NCI-H146 (cell line): ENCODE results near the gene KSR2.

ENCODE experiments used
- DNase-seq: peaks from one replicate; lab custom pipeline; 2025; lab: John Stamatoyannopoulos, UW

Gene KSR2

DNA sequence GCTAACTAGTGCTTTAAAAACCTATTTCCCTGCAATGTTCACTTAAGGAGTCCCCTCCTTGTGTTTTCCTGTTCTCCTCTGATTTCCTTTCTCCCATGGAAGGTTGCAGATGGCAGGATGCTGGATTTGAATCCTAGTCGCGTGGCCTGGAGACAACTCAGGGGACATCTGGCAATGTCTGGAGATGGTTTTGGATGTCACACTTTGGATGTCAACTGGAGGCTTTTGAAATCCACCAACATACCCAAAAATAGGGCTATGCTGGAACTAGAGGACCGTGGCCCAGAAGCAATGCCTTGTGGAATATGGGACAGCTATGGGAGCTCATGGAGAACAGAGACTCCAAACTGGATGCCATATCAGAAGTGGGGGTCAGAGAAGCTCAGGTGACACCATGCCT is 511.6 kb downstream of the KSR2 start:
- no peak for DNase-seq

DNA sequence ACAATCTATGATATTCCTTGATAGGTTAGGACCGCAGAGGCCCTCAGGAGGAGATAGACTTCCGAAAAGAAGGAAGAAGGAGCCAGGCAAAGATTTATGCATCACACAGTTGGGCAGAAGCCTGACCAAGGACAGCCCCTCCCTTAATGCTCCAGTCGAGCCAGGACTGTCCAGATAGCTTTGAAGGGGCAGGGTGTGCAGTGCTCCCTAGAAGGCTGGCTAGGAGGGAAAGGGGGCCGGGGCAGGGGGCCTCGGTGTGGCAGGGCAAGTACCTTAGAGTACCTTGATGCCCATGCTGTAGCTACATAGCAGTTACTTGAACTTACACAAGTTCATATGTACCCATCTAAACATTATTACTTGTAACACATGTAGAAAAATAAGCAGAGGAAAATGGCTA is 512.7 kb downstream of the KSR2 start:
- DNase-seq = no peak

DNA sequence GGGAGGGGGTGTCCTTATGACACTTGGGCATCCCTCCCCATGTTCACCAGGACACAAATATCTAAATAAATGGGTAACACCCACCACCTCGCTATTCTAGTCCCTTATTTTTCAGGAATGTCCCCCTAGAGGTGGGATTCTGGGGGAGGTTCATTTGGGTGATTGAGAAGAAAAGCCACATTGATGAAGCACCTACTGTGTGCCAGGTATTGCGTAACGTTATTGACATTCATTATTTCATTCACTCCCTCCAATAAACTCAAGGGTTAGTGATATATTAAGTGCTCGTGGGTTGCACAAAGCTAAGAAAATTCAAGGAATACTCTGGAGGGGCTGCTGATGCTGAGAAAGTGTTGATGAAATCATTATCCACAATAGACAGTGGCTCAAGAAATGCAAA is 514.8 kb downstream of the KSR2 start:
- no peak for DNase-seq

DNA sequence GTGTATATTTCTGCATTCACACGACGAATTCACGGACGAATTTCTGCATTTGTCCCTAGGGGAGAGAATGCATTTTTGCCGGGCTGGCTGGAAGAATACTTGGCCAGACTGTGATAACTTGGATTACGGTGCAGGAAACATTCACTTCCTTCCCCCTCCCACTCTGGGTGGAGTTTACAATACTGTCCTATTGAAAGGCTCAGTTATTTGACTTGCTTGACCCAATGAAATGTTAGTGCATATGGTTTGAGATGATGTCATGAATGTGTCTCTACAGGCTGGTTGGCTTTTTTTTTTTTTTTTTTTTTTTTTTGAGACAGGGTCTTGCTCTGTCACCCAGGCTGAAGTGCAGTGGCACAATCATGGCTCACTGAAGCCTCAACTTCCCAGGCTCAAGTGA is 516.7 kb downstream of the KSR2 start:
- DNase-seq = no peak

DNA sequence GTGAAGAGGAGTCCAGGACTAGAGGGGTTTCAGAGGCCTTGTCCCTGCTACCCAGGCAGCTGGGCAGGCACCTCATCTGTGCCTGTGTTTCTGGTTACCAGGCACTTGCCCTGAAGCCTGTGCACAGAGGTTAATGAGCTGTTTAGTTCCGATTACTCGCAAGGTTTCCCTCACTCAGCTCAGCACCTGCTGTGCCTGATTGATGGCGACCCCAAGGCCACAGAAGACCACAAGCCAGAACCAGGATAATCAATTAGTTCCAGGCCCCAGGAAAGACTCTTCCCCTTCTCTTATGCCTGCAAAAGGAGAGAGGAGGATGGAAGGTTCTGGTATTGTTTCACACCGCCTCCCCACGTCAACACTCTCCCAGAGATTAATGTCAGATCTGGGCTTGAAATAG is 518.6 kb downstream of the KSR2 start:
- DNase-seq = no peak

DNA sequence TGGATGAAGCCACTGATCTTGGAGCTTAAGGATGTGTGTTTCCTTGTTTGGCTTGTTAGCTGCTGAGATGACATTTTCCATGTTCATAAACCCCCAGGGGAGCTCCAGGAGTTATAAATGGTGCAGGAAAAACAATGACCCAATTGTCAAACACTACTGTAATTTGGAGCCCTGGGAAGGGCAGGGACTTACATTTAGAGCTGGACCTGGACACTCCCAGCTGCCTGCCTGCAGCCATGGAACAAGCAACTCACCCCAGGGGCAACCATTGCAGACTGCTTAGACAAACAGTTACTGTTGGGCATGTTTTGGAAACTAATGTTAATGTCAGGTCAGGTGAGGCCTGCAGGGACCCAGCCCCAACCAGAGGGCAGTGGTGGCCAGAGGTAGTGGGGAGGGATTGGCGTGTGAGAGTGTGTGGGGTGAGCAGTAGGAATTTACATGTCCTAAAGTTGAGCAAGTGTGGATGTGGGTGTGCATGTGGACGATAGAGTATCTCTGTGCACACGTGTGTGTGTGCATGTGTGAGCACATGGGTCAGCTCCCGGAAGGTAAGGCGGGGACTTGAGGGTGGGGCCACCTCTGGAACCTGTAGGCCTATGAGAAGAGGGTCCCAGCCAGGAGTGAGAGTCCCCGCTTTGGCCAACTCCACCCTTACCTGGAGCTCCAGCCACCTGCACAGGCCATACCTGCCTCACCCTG is 521.0 kb downstream of the KSR2 start:
- DNase-seq = peak; percentile 66

DNA sequence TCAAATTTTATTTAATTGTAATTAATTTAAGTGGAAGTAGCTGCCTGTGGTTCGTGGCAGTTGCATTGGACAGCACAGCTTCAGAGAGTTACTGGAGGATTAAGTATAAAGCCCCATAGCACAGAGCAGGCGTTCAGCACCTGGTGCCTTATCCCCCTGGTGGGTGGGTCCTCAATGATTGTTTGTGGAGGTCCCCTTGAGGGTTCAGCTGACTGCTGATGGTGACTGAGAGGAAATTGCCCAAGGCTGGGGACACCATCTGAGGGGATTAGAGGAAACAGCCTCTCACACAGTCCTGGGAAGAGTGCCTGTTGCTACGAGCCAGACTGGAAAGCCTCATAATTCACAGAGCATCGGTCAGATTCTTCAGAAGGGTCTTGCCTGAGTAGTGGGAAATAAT is 524.0 kb downstream of the KSR2 start:
- DNase-seq = no peak

DNA sequence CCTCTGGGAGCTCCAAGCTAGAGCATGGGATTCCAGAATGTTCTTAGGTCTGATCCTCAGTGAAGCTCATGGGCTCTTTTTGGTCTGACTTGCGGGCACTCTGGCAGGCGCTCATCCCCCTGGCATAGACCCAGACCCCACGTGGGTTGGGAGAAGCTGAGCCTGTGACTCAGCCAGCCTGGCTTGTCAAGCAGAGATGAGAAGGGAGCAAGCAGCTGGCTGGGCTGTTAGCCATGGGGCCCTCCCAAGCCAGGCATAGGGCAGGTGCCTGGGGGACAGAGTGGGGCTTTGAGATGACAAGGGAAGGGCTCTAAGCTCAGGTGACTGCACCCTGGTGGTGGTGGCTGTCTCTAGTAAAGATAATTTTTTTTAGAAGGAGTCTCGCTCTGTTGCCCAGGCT is 527.0 kb downstream of the KSR2 start:
- no peak for DNase-seq

DNA sequence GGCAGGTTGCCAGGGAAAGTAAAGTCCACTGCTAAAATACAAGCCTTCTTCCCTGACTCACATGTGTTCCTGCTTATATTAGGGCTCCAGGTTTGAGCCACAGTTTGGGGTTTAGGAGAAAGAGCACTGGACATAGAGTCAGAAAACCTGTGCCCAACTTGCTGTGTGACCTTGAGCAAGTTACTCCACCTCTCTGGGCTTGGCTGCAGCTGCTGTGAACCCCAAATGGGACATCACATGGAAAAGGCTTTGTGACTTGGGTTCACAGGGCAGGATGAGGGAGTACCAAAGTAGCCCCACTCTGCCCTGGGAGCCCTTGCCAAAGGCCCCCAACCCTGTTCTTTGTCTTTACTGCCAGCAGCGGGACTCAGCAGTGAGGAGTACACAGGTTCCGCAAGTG is 528.4 kb downstream of the KSR2 start:
- DNase-seq = no peak

DNA sequence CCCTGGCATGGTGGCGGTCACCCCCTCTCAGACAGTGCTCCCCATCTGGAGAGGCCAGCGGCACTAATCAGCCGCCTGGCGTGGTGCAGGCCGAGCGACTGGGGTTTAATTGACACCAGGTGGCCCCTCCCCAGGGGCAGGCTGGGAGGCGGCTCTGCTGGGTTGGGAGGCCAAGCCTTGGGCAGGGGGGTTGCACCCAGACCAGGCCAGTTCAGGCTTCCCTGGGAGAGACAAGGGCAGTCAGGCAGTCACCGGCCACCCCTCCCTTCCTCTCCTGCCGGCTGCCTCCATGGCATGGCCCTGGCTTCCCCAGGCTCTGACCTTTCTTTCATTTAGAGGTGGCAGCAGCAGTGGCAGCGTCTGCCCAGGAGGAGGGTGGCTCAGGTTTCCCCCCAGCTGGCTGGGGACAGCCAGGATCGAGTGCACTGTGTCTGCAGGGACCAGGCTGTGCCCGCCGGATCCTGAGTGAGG is 529.2 kb downstream of the KSR2 start:
- peak; percentile 9 for DNase-seq

DNA sequence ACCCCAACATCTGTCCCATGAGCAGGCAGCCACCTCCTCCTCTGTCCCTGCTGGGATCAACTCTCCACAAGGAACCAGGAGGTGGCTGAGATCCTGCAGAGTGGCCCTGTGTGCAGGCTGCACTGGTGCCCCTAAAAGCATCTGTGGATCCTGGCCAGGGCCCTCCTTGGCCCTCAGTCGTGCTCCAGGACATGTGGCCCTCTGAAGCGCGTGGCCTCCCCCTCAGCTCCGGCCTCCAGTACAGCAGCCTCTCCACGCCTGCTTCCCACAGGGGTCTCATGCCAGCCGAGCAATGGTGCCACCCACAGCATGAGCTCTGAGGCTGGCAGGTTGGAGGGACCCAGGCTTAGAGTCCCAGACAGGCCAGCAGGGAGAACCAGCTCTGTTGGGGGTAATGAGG is 530.0 kb downstream of the KSR2 start:
- DNase-seq = no peak

DNA sequence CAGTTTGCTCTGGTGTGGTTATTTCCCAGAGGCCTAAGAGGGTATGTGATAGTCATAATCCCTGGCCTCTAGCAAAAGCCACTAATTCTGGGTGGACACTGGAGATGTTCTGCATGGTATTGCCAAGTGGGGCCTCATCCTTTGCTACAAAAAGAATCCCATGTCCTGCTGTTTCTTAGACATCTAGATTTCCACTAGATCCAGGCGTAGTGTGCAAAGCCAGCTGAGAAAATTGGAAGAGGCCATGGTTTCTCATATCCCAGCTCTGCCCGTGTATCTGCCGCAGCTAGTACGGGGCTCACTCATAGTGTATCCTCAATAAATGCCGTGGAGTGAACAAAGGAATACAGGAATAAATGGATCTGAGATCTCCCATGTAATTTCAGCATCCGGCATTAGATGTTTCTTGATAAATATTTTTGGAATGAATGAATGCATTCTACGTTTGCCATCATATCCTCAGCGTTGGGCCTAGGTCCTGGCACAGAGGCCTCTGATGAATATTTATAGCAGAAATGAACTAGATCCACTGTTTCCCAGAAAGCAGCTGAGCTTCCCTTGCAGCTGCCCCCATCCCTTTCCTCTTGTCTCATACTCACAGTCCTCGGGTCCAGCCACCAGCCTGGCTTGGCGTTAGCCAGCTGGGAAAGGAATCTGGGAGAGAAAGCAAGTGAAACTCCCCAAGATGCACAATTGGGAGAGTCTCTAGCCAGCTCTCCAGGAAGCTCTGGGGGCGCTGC is 531.1 kb downstream of the KSR2 start:
- DNase-seq = no peak

DNA sequence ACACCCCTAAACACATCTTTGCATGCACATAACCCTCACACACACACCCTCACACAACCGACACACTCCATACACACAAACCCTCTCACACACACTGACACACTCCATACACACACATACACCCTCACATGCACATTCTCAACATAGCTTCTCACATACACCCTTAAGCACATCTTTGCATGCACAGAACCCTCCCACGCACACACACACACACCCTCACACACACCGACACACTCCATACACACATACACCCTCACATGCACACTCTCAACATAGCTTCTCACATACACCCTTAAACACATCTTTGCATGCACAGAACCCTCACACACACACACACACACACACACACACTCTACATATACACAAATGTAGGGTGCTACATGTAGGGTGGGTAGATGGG is 534.9 kb downstream of the KSR2 start:
- no peak for DNase-seq

DNA sequence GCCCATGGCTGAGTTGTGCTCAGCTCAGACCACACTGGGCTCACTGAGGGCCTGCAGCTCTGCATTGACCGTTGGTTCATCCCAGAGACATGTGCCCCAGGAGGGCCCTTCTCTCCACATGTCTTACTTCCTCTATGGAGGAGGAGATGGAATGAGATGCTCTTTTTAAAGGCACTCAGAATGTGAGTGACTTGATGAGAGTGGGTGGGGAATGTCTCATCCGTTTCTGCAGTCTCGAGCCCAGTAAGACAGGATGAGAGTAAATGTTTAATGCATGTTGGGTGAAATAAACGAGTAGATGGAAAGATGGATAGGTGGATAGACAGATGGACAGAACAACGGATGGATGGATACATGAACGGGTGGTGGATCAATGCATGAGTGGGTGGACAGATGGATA is 538.5 kb downstream of the KSR2 start:
- no peak for DNase-seq

DNA sequence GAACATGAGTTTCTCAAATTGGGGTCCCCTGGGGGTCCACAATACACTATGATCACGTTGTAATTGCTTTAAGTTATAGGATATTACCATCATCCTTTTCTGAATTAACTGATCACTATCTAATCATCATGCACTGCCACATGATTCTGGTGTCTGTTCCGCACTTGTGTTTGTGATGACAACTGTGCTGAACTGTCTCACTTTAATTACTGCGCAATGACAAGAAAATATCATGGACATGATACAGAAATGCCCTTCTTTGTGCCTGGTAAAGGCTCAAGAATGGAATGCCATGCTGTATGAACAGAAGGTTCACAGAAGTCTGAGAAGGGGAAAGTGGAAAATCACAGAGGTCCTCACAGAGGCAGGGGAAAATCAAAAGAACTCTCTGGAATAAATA is 541.6 kb downstream of the KSR2 start:
- DNase-seq = no peak

DNA sequence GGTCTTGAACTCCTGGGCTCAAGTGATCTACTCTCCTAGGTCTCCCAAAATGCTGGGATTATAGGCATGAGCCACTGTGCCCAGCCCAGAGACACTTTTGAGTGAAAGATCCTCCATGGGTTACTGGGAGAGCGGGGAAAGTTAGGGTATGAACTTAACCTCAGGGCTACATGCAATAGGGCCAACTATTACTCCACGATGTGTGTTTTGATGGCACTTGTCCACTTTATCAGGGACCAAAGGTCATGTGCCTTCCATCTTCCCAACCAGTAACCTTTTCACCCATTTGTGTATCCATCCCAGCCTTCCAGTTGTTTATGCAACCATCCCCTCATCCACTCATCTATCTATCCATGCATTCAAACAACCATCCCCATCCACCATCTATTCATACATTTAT is 546.8 kb downstream of the KSR2 start:
- no peak for DNase-seq

DNA sequence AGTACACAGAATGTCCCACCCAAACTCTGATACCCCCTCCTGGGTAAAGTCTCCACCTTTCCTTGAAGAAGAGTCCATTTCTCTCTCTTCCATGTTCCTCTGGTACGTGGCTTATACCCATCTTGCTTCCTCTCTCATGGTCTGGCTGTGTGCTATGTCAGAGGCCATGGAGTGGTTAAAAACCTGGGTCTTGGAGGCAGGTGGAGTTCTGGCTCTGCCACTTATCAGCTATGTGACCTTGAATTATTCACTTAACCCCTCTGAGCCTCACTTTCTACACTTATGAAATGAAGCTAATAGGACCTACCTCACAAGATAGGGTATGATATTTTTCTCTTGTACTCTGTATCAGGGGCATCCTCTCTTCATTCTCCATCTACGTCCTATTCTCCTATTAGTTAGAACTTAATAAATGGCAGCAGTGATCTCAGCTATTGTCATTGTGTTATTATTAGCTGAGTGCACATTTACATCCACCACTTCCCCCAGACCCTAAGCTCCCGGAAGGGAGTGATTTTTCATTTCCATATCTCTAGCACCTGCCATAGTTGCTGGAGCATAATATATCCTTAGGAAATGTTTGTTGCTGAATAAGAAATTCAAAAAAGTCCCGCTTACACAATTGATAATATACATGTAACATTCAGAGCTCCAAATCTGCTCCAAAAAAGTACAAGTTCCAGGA is 547.6 kb downstream of the KSR2 start:
- no peak for DNase-seq

DNA sequence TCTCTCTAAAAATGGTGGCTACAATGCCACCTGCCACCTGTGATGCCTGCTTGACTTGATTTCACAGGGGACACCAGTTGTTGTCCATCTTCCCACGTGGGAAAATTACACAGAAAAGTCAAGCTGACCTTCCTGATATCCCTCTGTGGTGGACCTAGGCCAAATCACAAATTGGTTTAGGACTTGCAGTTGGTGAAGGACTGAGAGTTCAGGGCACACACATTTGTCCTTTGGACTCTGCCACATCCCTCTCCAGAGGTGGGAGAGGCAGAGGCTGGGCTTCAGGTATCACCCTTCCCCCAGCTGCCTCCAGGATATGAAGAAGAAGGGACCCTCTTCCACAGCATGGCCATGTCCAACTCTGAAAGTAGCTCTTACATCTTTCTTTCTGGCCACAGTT is 551.8 kb downstream of the KSR2 start:
- no peak for DNase-seq

DNA sequence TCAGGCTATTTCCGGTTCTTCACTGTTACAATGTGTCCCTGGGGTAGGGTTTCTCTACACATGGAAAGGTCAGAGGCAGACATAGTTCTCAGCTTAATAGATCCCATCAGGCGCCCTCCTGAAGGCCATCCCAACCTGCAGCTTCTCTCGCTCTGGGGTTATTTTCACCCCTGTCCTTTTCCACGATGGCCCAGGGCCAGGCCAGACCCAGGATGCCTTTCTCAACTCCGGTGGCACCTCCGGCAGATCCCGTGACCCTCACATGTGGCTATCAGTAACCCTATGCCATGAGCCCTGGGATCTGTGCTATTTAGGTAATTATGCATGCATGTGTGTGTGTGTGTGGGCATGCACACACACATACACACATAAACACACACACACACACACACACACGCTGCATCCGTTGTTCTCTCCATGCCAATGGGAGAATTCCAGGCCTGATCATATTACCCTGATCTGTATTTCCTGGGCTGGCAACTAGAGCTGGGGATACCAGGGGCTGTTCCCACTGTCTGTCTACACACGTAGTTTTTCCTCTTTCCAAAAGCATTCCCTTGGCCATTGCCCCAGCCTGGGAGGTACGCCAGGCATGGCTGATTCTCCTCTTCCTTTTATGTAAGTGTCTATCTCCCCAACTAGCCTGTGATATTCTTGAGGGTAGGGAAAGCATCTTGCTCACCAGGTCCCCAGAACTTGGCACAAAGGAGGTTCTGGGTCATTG is 556.2 kb downstream of the KSR2 start:
- DNase-seq = no peak

DNA sequence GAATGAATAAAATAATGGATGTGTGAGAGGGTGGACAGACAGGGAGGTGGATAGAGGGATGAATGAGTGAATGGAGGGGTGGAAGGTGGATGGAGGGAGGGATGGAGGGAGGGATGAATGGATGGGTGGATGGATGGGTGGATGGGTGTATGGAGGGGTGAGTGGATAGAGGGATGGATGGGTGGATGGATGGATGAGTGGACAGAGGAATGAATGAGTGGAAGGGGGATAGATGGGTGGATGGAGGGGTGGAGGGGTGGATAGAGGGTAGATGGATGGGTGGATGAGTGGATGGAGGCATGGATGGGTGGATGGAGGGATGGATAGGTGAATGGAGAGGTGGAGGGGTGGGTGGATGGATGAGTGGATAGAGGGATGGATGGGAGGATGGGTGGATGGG is 559.5 kb downstream of the KSR2 start:
- DNase-seq = no peak

DNA sequence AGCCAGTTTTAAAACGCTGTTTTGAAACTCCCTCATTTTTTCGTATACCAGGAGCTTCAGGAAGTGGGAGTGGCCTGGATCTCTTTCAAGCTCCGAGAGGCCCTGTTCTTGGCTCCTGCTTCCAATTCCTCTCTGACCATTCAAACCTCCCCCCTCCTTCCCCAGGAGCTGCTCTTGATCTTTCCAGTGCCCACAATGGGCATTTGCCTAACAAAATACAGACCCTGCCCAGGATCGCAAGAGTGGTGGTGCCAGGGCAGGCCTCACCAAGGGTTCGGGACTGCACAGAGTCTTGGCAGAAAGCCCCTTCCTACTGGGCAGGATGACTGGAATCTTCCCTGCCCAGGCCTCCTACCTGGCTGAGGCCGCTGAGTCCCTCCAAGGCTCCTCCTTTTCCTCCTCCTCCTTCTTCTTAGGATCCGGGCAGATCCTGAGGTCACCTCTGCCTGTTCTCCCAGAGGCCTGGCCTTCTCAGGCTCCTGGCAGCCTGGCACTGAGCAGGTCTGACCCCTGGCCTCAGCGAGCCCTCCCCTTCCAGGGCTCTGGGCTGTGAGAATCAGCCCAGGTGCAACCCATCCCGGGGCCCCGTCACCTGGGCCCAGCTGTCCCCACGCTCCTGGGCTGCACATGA is 560.5 kb downstream of the KSR2 start:
- DNase-seq = no peak

DNA sequence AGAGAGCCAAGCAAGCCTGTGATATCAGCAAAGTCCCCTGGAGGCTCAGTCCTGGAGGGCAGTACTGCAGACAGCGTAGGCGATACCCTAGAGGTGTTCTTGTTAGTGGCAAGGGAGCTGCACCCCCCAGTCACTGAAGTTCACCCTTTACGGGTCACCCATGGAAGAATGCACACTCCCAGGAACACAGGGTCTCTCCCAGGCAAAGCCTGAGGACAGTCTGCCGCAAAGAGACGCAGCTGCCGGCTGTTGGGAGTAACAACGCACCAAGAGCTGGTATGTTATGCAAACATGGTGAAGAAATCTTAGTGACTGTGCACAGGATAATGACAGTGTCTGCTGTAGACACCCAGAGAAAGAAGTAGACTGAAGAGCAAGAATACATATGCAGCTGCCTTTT is 563.9 kb downstream of the KSR2 start:
- no peak for DNase-seq
